NCI-H82 (cell line): Measurements from ENCODE around the gene ZC3H12C.
"Not testable (repeated sequence)": the region's sequence is repeated elsewhere in the genome, so short reads cannot be mapped to it uniquely, and the experiment has no call there.

Source experiments
- DNase-seq: peaks from one replicate; lab custom pipeline; 2025; lab: John Stamatoyannopoulos, UW

The ZC3H12C gene

GRCh38 chr11:110092515-110093406 is at the start of gene ZC3H12C:
Gene ZC3H12C (plus strand): TSS chr11:110093392. CDS start chr11:110093412, 20 bp downstream.
- DNase-seq = peak; percentile 85

- no peak for DNase-seq
Observed at GRCh38 chr11:110044226-110044968, 48.8 kb upstream of the ZC3H12C start.

GRCh38 chr11:110046775-110047380 is 46.3 kb upstream of the ZC3H12C start:
- DNase-seq = no peak

- DNase-seq = no peak
Observed at GRCh38 chr11:110049501-110050200, 43.5 kb upstream of the ZC3H12C start.

- DNase-seq = no peak
Observed at GRCh38 chr11:110050201-110050506, 43.0 kb upstream of the ZC3H12C start.

GRCh38 chr11:110053848-110054414 is 39.3 kb upstream of the ZC3H12C start:
- DNase-seq = no peak

GRCh38 chr11:110056956-110057355 is 36.2 kb upstream of the ZC3H12C start:
- DNase-seq = peak; percentile 4

- no peak for DNase-seq
Observed at GRCh38 chr11:110059706-110060463, 33.3 kb upstream of the ZC3H12C start.

GRCh38 chr11:110061296-110061695 is 31.9 kb upstream of the ZC3H12C start:
- no peak for DNase-seq

- no peak for DNase-seq
Observed at GRCh38 chr11:110062247-110062646, 30.9 kb upstream of the ZC3H12C start.

- DNase-seq = no peak
Observed at GRCh38 chr11:110065189-110065588, 28.0 kb upstream of the ZC3H12C start.

GRCh38 chr11:110068001-110068400 is 25.2 kb upstream of the ZC3H12C start:
- DNase-seq = not testable (repeated sequence)

- no peak for DNase-seq
Observed at GRCh38 chr11:110069158-110069737, 23.9 kb upstream of the ZC3H12C start.

- no peak for DNase-seq
Observed at GRCh38 chr11:110070176-110070575, 23.0 kb upstream of the ZC3H12C start.

GRCh38 chr11:110071197-110071596 is 22.0 kb upstream of the ZC3H12C start:
- DNase-seq = no peak

- no peak for DNase-seq
Observed at GRCh38 chr11:110072930-110073329, 20.3 kb upstream of the ZC3H12C start.

- no peak for DNase-seq
Observed at GRCh38 chr11:110074499-110074898, 18.7 kb upstream of the ZC3H12C start.

- no peak for DNase-seq
Observed at GRCh38 chr11:110075105-110075846, 17.9 kb upstream of the ZC3H12C start.

- no peak for DNase-seq
Observed at GRCh38 chr11:110075847-110076208, 17.4 kb upstream of the ZC3H12C start.

GRCh38 chr11:110076371-110076965 is 16.7 kb upstream of the ZC3H12C start:
- peak; percentile 8 for DNase-seq
